Skeletal muscle satellite cell (primary cell): ENCODE data around the gene LRRFIP2.

Source experiments
- H3K27me3 ChIP-seq: 2 replicates; pipeline ENCODE4 v1.7.0; 2013; ENCODE audit warnings: low read length; ENCODE audit not compliant: control insufficient read depth, insufficient read depth
- H3K36me3 ChIP-seq: 2 replicates; pipeline ENCODE4 v1.7.0; 2013; ENCODE audit warnings: mild to moderate bottlenecking, control low read depth, low read length; ENCODE audit not compliant: insufficient read depth
- H3K4me1 ChIP-seq: 2 replicates; pipeline ENCODE4 v1.7.0; 2013; ENCODE audit warnings: low read length; ENCODE audit not compliant: control insufficient read depth, insufficient read depth
- H3K4me2 ChIP-seq: 2 replicates; pipeline ENCODE4 v1.7.0; 2013; ENCODE audit warnings: mild to moderate bottlenecking, low read length
- H3K4me3 ChIP-seq: 2 replicates; pipeline ENCODE4 v1.7.0; 2013; ENCODE audit warnings: low read length
- H3K9ac ChIP-seq: 2 replicates; pipeline ENCODE4 v1.7.0; 2013; ENCODE audit warnings: mild to moderate bottlenecking, low read depth, low read length, moderate library complexity
- H3K9me3 ChIP-seq: replicated peaks from 2 replicates; pipeline ENCODE4 v1.7.0; 2013; ENCODE audit warnings: mild to moderate bottlenecking, control low read depth, low read length

LRRFIP2 gene

GRCh38 chr3:37112987-37113386, 61.4 kb downstream of the LRRFIP2 start:
- H3K4me2 ChIP-seq, result no peak overlapping the region
- peaks cover 16% of the 10 kb centered on the region for H3K4me1 ChIP-seq
- no peak overlapping the region for H3K4me3 ChIP-seq
- no peak overlapping the region for H3K9ac ChIP-seq
- no peaks in the 10 kb centered on the region for H3K36me3 ChIP-seq
- no peaks in the 10 kb centered on the region for H3K27me3 ChIP-seq
- no peaks in the 10 kb centered on the region for H3K9me3 ChIP-seq

- H3K9me3 ChIP-seq, result no peaks in the 10 kb centered on the region
- peaks cover 16% of the 10 kb centered on the region for H3K4me1 ChIP-seq
- no peak overlapping the region for H3K4me3 ChIP-seq
- no peak overlapping the region for H3K4me2 ChIP-seq
- H3K27me3 ChIP-seq, result no peaks in the 10 kb centered on the region
- H3K9ac ChIP-seq, result no peak overlapping the region
- H3K36me3 ChIP-seq, result no peaks in the 10 kb centered on the region
Measured at GRCh38 chr3:37111199-37111598, 63.2 kb downstream of the LRRFIP2 start.

- Histone ChIP-seq H3K4me1 (peaks cover 4% of the 10 kb centered on the region), H3K4me2 (no peak overlapping the region), H3K9ac (no peak overlapping the region), H3K9me3 (no peaks in the 10 kb centered on the region), H3K36me3 (no peaks in the 10 kb centered on the region), H3K27me3 (no peaks in the 10 kb centered on the region), H3K4me3 (no peak overlapping the region)
Measured at GRCh38 chr3:37107846-37108245, 66.5 kb downstream of the LRRFIP2 start.

GRCh38 chr3:37103103-37103808, 71.1 kb downstream of the LRRFIP2 start:
- H3K9me3 ChIP-seq, result no peaks in the 10 kb centered on the region
- H3K4me1 ChIP-seq, result no peaks in the 10 kb centered on the region
- H3K9ac ChIP-seq, result no peak overlapping the region
- H3K4me2 ChIP-seq, result no peak overlapping the region
- no peaks in the 10 kb centered on the region for H3K27me3 ChIP-seq
- no peak overlapping the region for H3K4me3 ChIP-seq
- no peaks in the 10 kb centered on the region for H3K36me3 ChIP-seq

GRCh38 chr3:37100411-37100810, 74.0 kb downstream of the LRRFIP2 start:
- H3K4me2 ChIP-seq, result no peak overlapping the region
- H3K27me3 ChIP-seq, result no peaks in the 10 kb centered on the region
- no peaks in the 10 kb centered on the region for H3K36me3 ChIP-seq
- H3K4me1 ChIP-seq, result peaks cover 18% of the 10 kb centered on the region
- H3K9me3 ChIP-seq, result no peaks in the 10 kb centered on the region
- no peak overlapping the region for H3K9ac ChIP-seq
- no peak overlapping the region for H3K4me3 ChIP-seq

GRCh38 chr3:37099469-37099868, 74.9 kb downstream of the LRRFIP2 start:
- no peaks in the 10 kb centered on the region for H3K36me3 ChIP-seq
- no peak overlapping the region for H3K4me2 ChIP-seq
- H3K4me1 ChIP-seq, result peaks cover 18% of the 10 kb centered on the region
- no peaks in the 10 kb centered on the region for H3K27me3 ChIP-seq
- no peaks in the 10 kb centered on the region for H3K9me3 ChIP-seq
- no peak overlapping the region for H3K9ac ChIP-seq
- no peak overlapping the region for H3K4me3 ChIP-seq

GRCh38 chr3:37098884-37099283, 75.5 kb downstream of the LRRFIP2 start:
- H3K36me3 ChIP-seq, result peaks cover under 1% of the 10 kb centered on the region
- H3K4me2 ChIP-seq, result no peak overlapping the region
- H3K9me3 ChIP-seq, result no peaks in the 10 kb centered on the region
- H3K9ac ChIP-seq, result no peak overlapping the region
- peaks cover 18% of the 10 kb centered on the region for H3K4me1 ChIP-seq
- no peak overlapping the region for H3K4me3 ChIP-seq
- no peaks in the 10 kb centered on the region for H3K27me3 ChIP-seq

GRCh38 chr3:37097776-37098175, 76.6 kb downstream of the LRRFIP2 start:
- no peak overlapping the region for H3K4me2 ChIP-seq
- H3K4me3 ChIP-seq, result no peak overlapping the region
- H3K27me3 ChIP-seq, result no peaks in the 10 kb centered on the region
- no peak overlapping the region for H3K9ac ChIP-seq
- H3K9me3 ChIP-seq, result no peaks in the 10 kb centered on the region
- H3K4me1 ChIP-seq, result peaks cover 18% of the 10 kb centered on the region
- H3K36me3 ChIP-seq, result peaks cover 9% of the 10 kb centered on the region

GRCh38 chr3:37096975-37097374, 77.4 kb downstream of the LRRFIP2 start:
- Histone ChIP-seq H3K9ac (no peak overlapping the region), H3K27me3 (no peaks in the 10 kb centered on the region), H3K4me1 (peaks cover 18% of the 10 kb centered on the region), H3K36me3 (peaks cover 9% of the 10 kb centered on the region), H3K4me2 (peak overlapping the region; percentile 37), H3K9me3 (no peaks in the 10 kb centered on the region), H3K4me3 (no peak overlapping the region)

GRCh38 chr3:37096288-37096687, 78.1 kb downstream of the LRRFIP2 start:
- H3K36me3 ChIP-seq, result peaks cover 12% of the 10 kb centered on the region
- peak overlapping the region; percentile 42 for H3K9ac ChIP-seq
- H3K4me1 ChIP-seq, result peaks cover 18% of the 10 kb centered on the region
- no peak overlapping the region for H3K4me3 ChIP-seq
- peak overlapping the region; percentile 37 for H3K4me2 ChIP-seq
- H3K9me3 ChIP-seq, result no peaks in the 10 kb centered on the region
- no peaks in the 10 kb centered on the region for H3K27me3 ChIP-seq

GRCh38 chr3:37094636-37095035, 79.7 kb downstream of the LRRFIP2 start:
- no peak overlapping the region for H3K9ac ChIP-seq
- H3K27me3 ChIP-seq, result no peaks in the 10 kb centered on the region
- H3K4me3 ChIP-seq, result no peak overlapping the region
- no peaks in the 10 kb centered on the region for H3K9me3 ChIP-seq
- H3K4me2 ChIP-seq, result no peak overlapping the region
- H3K36me3 ChIP-seq, result peaks cover 23% of the 10 kb centered on the region
- H3K4me1 ChIP-seq, result peaks cover 18% of the 10 kb centered on the region

GRCh38 chr3:37093481-37093880, 80.9 kb downstream of the LRRFIP2 start:
- Histone ChIP-seq H3K4me2 (no peak overlapping the region), H3K36me3 (peaks cover 27% of the 10 kb centered on the region)

More at GRCh38 chr3:37093481-37093880, 80.9 kb downstream of the LRRFIP2 start:
- Histone ChIP-seq H3K9ac (no peak overlapping the region), H3K4me3 (no peak overlapping the region), H3K27me3 (no peaks in the 10 kb centered on the region), H3K9me3 (no peaks in the 10 kb centered on the region), H3K4me1 (peaks cover 18% of the 10 kb centered on the region)
